Skeletal muscle cell (primary cell): ENCODE data around the gene PDE9A.

Experiments
- DNase-seq: peaks from one replicate; pipeline ENCODE4 v3.0.0-alpha.2; 2010; ENCODE audit warnings: low read depth
- H3K4me3 ChIP-seq: 2 replicates; pipeline ENCODE4 v1.5.1; 2011; ENCODE audit warnings: low read depth, mild to moderate bottlenecking, control low read depth, low read length, moderate library complexity

The PDE9A gene

GRCh38 chr21:42777064-42777756 is 123.8 kb downstream of the PDE9A start:
- no peak overlapping the region for H3K4me3 ChIP-seq
- DNase-seq, result no peak

- no peak for DNase-seq
- H3K4me3 ChIP-seq, result no peak overlapping the region
Measured at GRCh38 chr21:42777757-42778344, 124.4 kb downstream of the PDE9A start.

- no peak for DNase-seq
- no peak overlapping the region for H3K4me3 ChIP-seq
Measured at GRCh38 chr21:42779431-42779861, 126.0 kb downstream of the PDE9A start.

GRCh38 chr21:42780617-42781016 is 127.2 kb downstream of the PDE9A start:
- no peak overlapping the region for H3K4me3 ChIP-seq
- DNase-seq, result no peak

GRCh38 chr21:42781150-42781970 is 127.9 kb downstream of the PDE9A start:
- no peak for DNase-seq
- no peak overlapping the region for H3K4me3 ChIP-seq

GRCh38 chr21:42781971-42782722 is 128.7 kb downstream of the PDE9A start:
- no peak overlapping the region for H3K4me3 ChIP-seq
- no peak for DNase-seq

- no peak for DNase-seq
Measured at GRCh38 chr21:42782723-42783242, 129.4 kb downstream of the PDE9A start.

GRCh38 chr21:42784276-42784675 is 130.9 kb downstream of the PDE9A start:
- no peak for DNase-seq
- H3K4me3 ChIP-seq, result no peak overlapping the region

More at GRCh38 chr21:42782723-42783242, 129.4 kb downstream of the PDE9A start:
- no peak overlapping the region for H3K4me3 ChIP-seq

- no peak overlapping the region for H3K4me3 ChIP-seq
- DNase-seq, result no peak
Measured at GRCh38 chr21:42784896-42785451, 131.6 kb downstream of the PDE9A start.

- H3K4me3 ChIP-seq, result no peak overlapping the region
- no peak for DNase-seq
Measured at GRCh38 chr21:42785666-42786427, 132.4 kb downstream of the PDE9A start.

GRCh38 chr21:42786884-42787283 is 133.5 kb downstream of the PDE9A start:
- no peak for DNase-seq

GRCh38 chr21:42787613-42788012 is 134.2 kb downstream of the PDE9A start:
- DNase-seq, result no peak
- H3K4me3 ChIP-seq, result no peak overlapping the region

More at GRCh38 chr21:42786884-42787283, 133.5 kb downstream of the PDE9A start:
- H3K4me3 ChIP-seq, result no peak overlapping the region

- DNase-seq, result no peak
- no peak overlapping the region for H3K4me3 ChIP-seq
Measured at GRCh38 chr21:42790520-42791065, 137.2 kb downstream of the PDE9A start.

- no peak overlapping the region for H3K4me3 ChIP-seq
- no peak for DNase-seq
Measured at GRCh38 chr21:42793774-42794173, 140.4 kb downstream of the PDE9A start.

- no peak overlapping the region for H3K4me3 ChIP-seq
- no peak for DNase-seq
Measured at GRCh38 chr21:42794551-42794950, 141.1 kb downstream of the PDE9A start.

- DNase-seq, result no peak
Measured at GRCh38 chr21:42796327-42797062, 143.1 kb downstream of the PDE9A start.

GRCh38 chr21:42797522-42797921 is 144.1 kb downstream of the PDE9A start:
- no peak overlapping the region for H3K4me3 ChIP-seq
- DNase-seq, result no peak

More at GRCh38 chr21:42796327-42797062, 143.1 kb downstream of the PDE9A start:
- no peak overlapping the region for H3K4me3 ChIP-seq
